A204.1 (cell line): ENCODE results near the gene PPP4C.

Experiments
- FAIRE-seq: peaks from 2 replicates; lab custom pipeline; 2012; peaks lifted over from hg19 to GRCh38; lab: Jason Lieb, UNC

PPP4C gene

DNA sequence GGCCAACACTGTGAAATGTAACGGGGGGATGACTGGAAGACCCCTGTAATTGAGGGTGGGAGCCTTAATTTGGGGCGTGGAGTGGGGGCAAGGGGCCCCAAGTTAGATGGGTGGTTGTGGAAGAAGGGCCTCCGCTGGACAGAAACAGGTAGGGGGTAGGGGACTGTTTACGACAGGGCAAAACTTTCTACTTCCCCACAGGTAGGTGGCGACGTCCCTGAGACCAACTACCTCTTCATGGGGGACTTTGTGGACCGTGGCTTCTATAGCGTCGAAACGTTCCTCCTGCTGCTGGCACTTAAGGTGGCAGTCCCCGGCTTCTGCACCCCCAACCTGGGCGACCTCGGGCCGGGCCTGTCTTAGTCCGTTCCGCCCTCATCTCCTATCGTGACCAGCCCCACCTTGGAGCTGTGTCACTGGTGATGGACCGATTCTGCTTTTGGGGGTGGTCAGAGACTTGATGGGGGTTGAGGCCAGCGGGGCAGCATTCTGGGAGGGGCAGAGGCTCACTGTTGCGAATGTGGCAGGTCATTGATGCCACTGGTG is 6.8 kb downstream of the PPP4C start:
- FAIRE-seq = no peak

DNA sequence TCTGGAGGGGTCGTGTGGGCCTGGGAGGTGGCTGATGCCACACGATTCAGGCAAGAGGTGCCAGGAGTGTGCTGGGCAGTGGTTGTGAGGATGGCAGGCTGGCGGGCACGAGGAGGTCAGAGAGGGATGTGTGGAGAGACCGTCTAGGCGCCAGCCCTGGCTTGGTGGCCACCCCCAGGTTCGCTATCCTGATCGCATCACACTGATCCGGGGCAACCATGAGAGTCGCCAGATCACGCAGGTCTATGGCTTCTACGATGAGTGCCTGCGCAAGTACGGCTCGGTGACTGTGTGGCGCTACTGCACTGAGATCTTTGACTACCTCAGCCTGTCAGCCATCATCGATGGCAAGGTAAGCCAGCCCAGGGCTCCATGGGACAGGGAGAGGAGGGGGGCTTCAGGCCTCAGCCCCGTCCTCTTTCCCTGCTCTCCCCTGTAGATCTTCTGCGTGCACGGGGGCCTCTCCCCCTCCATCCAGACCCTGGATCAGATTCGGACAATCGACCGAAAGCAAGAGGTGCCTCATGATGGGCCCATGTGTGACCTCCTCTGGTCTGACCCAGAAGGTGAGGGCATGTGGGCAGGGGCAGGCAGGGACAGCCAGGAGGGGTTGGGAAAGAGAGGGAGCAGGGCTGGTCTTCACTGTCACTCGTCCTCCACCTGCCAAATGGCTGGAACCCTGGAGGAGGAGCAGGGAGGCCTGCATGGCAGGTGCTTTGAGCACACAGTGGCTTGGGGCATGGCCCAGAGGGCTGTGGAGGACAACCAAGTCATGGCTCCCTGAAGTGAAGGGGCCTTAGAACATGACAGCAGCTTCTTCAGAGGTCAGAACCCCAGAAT is 7.6 kb downstream of the PPP4C start:
- no peak for FAIRE-seq

DNA sequence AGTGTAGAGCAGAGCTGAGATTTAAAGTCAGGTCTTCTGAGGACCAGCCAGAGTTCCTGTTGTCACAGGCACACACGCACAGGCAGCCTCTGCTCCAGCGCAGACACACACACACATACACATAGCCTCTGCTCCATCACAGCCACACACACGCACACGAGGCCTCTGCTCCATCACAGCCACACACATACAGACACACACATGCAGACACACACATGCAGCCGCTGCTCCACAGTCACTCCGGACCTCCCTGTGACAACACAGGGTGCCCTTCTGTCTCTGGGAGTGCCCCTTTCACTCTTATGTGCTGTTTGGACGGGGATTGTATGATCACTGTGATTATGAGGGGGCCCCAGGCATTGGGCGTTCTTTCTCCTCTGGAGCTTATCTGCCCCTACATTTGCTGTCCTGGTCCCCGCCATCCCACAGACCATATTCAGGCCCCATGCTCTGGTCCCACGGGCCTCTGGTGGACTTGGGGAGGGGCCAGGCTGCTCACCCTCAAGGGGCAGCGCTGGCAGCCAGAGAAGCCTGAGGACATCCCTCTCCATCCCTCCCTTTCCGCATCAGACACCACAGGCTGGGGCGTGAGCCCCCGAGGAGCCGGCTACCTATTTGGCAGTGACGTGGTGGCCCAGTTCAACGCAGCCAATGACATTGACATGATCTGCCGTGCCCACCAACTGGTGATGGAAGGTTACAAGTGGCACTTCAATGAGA is 8.5 kb downstream of the PPP4C start:
- FAIRE-seq = no peak

DNA sequence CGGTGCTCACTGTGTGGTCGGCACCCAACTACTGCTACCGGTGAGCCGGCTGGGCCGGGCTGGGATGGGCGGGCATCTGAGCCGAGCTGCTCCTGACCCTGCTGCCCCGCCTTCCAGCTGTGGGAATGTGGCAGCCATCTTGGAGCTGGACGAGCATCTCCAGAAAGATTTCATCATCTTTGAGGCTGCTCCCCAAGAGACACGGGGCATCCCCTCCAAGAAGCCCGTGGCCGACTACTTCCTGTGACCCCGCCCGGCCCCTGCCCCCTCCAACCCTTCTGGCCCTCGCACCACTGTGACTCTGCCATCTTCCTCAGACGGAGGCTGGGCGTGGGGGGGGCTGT is 9.0 kb downstream of the PPP4C start:
- no peak for FAIRE-seq

DNA sequence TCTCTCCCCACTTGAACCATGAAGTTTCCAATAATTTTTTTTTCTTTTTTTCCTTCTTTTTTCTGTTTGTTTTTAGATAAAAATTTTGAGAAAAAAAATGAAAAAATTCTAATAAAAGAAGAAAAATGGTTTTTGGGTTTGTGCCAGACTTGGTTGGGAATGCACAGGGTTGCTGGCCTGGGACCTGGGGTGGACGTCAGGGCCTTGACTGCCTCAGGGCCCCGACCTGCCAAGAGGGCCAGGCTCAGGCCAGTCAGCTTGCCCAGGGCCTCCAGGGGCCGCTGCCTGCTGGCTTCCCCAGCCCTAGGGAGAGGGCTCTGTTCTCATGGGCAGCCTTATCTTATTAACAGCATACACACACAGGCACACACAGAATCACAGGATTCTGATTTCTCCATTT is 9.5 kb downstream of the PPP4C start:
- FAIRE-seq = no peak

DNA sequence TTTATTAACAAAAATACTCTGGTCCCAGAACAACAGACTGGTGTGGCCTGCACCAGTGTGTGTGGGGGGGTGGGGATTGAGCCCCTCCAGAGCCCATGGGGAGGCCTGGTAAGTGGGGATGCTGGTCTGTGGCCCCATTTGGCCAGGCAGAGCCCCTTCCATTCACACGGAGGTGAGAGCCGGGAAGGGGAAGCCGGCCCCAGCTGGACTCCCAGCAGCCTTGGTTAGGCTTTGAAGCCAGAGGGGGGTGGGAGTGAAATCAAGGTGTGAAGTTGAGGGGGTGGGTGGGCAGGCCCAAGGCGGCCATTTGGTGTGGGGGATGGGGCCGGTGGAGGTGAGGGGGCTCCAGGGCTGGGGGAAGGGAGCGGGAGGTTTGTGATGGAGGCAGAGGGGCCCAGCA is 10.0 kb downstream of the PPP4C start:
- FAIRE-seq = no peak

DNA sequence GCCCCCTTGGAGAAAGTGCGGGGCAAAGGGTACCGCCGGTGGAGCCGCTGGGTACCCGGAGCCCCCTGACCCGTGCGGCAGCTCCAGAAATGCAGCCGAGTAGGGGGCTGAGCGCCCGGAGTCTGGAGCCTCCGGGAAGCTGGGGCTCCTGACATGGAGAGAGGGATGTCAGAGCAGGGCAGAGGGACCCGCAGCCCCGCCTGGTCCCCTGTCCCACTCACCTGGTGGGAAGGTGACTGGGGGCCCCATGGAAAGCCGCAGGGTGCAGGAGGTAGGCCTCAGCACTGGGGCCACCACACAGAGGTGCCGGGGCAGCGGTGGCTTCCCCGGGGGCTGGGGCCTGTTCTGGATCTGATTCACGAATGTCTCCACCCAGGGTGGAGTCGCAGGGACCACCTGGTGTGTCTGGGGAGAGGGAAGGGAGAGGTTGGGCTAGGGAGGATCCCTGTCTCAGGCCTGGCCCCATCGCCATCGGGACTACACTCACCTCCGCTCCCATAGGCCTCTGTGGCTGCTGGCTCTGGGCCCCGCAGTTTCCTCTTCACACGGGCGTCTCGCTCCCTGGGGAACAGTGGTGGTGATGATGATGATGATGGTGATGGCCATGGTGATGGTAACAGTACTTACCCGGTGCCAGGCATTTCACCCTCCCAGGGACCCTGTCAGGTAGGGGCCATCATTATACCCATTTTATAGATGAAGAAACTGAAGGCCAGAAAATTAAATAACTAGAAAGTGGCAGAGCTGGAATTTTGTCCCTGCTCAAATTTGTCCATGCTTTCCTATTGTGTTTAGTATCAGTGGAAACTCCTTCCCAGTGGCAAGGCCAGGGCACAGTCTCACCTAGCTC is 10.7 kb downstream of the PPP4C start:
- FAIRE-seq = no peak

DNA sequence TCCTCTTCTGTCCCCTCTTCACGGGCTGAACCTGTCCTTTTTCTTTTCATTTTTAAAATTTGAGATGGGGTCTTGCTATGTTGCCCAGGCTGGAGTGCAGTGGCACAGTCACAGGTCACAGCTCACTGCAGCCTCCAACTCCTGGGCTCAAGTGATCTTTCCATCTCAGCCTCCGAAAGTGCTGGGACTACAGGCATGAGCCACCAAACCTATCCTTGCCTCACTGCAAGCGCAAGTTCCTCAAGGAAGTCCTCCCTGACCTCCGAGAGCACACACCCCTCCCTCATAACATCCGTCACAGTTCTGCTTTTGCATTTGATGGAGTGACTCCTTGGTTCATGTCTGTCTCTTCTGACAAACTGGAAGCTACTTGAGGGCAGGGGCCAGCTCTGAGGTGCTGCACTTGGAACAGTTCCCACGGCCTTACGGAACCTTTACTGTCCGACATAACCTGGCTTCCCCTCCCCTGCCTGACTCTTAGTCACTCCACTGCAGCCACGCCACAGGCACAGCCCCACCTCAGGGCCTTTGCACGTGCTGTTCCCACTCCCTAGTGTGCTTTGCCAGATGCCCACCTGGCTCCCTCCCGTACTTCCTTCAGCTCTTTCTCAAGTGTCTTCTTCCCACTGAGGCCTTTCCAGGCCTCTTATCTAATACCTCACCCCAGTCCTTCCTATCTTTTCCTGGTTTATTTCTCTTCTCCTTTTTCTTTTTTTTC is 11.5 kb downstream of the PPP4C start:
- FAIRE-seq = no peak

DNA sequence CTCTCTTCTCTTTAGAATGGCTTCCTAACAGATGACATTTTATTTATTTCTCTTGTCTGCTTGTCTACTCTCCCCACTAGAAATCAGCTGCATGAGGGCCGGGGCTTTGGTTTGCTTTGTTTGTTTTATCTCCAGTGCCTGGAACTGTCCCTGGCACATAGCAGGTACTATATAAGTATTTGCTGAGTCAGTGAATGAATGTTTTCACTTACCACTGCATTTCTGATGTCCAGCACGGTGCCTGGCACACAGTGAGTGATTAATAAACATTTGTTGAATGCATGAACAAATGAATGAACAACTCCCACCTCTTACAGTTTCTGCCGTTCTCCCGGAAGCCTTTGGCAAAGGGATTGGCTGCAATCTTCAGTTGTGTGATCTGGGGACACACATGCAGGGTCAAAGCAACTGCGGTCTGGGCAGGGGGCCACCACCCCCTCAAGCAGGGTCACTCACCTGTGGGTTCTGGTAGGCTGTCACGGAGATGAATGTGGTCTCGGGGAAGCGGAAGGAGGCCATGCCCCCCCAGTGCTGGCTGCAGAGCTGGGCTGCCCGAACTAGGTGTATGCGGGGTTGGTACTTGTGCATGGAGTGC is 12.5 kb downstream of the PPP4C start:
- no peak for FAIRE-seq

DNA sequence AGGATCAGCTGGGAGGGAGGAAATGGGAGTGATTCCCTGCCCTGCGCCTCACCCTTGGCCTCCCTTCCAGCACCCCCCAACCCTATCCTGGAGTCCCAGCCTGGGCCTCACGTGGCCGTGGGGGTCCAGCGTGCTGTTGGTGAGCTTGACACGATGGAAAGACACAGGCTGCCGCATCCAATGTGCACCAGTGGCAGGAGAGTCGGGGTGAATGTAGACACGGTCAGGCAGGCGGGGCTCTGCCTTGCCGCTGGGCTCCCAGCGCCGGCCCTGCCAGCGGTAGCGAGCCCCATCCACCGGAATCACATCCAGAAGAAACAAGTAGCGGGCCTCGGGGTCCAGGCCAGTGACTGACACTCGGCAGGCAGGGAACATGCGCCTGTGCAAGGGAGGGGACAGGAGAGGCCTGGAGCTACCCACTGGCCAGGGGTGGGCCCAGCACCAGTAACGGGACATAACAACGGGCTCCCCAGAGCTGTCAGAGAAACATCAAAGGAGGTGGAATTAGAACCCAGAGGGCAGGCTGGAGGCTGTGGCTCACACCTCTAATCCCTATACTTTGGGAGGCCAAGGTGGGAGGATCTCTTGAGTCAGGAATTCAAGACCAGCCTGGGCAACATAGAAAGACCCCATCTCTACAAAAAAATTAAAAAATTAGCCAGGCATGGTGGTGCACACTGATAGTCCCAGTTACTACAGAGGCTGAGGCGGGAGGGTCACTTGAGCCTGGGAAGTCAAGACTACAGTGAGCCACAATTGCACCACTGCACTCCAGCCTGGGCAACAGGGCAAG is 13.2 kb downstream of the PPP4C start:
- no peak for FAIRE-seq

DNA sequence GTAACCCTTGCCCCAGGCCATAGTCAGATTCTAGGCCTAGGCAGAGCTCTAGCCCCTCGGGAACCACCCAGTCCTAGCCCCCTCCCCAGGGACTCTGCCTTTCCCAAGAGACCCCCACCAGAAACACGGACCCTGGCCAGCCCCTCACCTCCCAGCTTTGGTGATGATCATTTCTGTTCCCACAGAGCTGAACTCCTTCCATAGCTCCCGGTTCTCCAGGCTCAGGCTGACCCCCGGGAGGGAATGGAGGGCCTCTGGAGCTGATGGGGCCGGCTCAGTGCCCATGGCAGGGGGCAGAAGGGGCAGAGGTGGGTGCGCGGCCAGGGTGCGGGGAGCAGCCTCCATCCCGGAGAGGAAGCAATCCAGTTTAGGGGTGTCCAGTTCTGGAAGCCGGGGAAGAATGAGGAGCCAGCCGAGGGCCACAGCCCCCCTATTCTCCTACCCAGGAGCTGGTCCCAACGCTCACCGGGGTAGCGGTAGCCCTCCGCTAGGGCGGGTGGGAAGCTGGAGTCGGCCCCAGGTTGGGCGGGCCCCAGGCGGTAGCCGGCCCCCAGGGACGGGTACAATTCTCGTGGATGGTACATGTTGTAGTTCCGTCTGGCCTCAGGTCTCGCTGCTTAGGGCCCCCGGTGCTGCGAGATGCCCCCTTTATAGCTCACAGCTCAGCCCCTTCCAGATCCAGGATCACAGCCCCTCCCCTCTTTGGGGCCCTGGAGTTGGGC is 15.0 kb downstream of the PPP4C start:
- FAIRE-seq = no peak

DNA sequence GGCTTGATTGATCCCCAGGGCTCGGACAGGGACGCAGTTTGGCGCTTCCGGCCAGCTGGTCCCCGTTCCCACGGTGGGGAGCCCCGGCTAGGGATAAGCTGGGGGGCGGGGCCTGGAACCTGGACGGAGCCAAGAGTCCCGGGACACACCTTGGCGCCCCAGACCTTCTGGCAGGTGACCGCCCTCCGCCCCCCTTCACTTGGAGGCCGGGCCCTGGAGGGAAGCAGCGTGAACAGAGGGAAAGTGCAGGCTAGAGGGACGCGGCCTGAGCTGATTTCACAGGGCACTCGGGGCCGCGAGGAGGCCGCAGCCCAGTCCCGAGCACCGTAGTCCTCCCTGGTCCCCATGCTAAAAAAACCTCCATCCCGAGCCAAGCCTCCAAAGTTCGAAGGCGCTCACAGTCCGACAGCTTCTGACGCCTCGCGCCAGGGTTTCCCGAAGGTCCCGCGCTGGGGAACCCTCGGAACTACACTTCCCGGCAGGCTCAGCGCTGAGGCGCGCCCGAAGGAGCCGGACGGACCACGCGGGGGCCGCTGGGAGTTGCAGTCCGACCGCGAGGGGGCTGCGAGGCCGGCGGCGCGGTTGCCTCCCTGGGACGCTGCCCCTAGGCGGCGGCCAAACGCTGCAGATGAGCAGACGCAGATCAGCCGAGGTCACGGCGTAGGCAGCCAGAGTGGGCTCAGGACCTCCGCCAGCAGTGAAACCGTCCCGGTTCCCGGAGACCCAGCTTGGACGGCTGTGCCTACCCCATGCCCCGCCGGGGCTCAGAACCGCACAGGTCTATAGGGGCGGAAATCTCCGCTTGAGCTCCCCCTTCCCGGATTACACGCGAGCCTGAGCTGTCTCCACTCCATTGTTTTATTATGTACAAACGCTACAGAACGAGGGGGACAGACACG is 15.9 kb downstream of the PPP4C start, which contains the start of gene TBX6:
Gene TBX6, minus strand, starts transcription at position 451 of the 899 bp plus-strand sequence. CDS start 731 bp downstream, outside the sequence.
- FAIRE-seq = no peak

DNA sequence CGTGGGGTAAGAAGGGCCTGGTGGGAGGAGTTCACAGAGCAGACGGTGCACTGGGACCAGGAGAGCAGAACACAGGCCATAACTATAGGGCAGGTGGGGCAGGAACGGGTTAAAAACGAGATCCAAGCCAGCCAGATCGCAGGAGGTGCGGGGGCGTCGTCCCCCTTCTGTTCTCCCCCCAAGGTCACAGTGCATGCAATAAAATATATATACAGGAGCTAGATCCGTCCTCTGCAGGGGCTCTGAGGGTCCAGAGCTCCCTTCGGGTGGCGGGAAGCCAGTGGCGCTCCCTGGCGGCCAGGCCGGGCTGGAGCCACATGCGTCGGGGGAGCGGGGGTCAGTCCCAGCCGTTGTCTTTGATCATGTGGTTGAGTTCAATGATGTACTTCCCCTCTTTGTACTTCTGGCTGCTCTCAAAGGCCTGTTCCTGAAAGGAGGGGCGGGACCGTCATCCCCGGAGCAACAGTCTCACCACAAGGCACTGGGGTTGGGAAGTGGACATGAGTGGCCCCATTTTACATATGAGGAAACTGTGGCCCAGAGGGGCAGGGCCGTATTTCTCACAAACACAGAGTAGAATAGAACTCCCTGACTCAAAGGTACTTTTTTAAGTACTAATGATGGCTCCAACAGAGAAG is 16.7 kb downstream of the PPP4C start:
- no peak for FAIRE-seq

DNA sequence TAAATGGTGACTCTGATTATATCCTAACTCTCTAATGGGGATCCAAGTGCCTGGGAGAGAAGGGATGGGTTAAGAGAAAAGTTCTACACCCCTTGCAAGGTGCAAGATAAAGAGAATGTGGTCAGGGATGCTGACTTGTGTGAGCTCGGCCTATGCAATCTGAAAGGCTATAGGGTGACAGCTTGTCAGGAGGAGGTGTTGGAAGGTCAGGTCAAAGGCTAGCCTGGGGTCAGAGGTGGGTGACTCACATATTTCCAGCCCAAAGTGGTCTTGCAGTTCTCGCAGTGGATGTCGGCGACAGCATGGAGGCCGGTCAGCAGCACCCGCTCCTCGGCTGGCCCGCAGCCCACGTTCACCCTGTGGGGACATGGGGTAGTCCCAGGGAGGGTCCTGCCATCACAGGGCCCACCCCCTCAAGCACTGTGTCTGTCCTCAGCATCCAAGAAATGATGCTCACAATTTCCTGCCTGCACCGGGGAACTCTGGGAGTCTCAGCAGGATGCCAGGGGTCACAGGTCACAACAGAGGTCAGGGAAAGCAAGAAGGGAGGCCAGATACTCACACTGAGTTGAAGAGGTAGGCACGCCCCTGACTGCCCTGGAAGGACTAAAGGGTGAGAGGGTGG is 18.9 kb downstream of the PPP4C start:
- no peak for FAIRE-seq

DNA sequence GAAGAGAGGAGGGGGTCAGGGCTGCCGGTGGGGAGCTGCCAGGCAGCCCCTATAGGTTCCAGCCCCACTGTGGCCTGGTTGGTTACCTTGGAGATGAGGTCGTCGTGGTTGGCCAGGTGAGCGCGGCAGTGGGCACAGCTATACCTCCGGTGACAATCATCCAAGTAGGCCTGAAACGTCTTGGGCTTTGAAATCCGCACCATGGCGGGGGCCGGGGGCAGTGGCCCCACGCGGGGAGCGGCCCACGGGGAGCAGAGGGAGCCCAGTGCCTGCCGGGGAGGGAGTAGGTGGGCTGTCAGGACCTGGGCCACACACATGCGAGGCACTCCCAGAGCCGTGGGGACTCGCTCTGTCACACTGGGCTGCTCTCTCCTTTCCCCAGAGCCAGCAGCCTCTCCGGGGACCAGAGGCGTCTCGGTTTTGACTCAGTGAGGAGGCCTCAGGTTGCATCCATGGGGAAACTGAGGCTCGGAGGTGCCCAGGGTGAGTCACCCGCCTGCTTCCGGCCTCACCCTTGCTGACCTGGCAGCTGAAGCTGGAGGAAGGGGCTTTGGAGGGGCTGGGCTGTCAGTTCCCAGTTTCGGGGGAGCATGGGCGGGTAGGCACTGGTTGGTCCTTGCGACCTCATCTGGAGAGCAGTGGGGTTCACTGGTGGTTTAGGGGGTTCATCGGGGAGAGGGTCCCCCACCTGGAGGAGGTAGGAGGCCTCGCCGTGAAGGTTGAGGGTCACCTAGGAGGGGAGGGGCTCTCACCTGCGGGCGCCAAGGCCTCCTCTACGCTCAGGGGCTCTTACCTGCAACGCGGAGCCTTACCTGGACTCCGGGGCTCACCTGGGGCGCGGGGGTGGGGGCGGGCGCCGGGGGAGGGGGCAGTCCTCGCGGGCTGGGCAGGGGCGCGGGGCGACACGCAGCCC is 19.6 kb downstream of the PPP4C start:
- no peak for FAIRE-seq

DNA sequence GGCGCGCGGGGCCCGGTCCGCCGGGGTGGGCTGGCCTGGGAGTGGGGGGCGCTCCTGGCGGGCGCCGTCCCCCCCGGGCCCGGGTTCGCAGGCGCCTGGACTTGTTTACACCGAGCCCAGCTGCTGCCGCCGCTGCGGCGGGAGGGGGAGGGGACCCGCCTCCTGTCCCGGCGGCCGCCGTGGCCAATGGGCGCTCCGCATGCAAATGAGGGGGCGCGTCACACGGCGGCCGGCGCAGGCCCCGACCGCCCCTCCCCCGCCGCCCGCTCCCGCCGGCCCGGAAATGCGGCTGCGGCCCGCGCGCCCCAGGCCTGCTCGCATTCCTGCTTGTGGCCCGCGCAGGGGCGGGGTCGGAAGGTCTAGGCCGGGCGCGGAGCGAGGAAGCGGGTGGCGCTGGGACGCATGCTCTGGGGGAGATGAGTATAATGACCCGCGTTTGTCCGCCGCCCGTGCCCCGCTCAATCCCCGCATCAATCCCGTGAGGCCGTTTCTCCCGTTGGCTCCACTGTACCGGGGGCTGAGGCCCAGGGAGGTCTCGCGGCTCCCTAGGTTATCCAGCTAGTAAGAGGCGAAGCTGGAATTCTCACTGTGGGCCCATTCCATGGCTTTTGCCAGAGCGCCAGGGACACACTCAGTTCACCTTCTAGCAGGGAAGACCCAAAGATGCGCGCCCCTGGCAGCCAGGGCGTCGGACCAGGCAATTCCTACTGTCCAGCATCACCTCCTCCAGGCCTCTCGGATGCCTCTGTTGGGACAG is 20.5 kb downstream of the PPP4C start, which contains the start of gene YPEL3:
Gene YPEL3, minus strand, starts transcription at position 109 of the 757 bp plus-strand sequence. CDS start 731 bp downstream, outside the sequence.
- no peak for FAIRE-seq
